Measurements from ENCODE around the gene NUDT14.
A peak's percentile ranks its signal among the peaks of the same experiment; 100 is the strongest.

The NUDT14 gene

DNA sequence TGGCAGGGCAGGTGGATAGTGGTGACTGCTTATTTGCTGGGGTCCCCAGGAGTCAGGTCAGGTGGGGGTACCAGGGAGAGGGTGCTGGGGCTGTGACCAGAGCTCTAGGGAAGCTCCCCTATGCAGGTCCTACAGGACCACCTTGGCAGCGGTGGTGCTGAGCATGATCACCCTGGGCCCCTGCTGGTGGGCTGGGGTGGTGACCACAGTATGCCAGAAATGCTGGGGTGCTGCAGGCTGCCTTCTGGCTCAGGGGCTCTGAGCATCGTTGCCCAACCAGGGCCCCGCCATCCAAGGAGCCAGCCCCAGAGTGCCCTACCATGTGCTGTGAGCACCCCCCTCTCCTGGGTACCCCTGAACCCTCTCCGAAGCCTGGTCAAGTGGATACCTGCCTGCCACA is 17.5 kb upstream of the NUDT14 start:
- DNase-seq (ENCODE audit: low read depth): no peak

- DNase-seq (ENCODE audit: low read depth): peak; percentile 10
Observed at GRCh38 chr14:105197211-105197641, 16.1 kb upstream of the NUDT14 start.

- DNase-seq (ENCODE audit: low read depth): no peak
Observed at GRCh38 chr14:105196265-105196960, 15.3 kb upstream of the NUDT14 start.

- no peak for DNase-seq (ENCODE audit: low read depth)
Observed at GRCh38 chr14:105195522-105196264, 14.6 kb upstream of the NUDT14 start.

DNA sequence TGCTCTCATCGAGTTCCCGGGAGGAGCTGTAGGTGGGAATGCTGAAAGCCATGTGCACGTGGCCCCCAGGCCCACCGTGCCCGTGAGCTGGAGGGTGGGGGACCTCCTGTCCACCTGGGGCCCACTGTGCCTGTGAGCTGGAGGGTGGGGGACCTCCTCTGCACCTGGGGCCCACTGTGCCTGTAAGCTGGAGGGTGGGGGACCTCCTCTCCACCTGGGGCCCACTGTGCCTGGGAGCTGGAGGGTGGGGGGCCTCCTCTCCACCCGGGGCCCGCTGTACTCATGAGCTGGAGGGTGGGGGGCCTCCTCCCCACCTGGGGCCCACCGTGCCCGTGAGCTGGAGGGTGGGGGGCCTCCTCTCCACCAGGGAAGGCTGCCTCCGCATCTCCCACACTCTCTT is 13.9 kb upstream of the NUDT14 start:
- no peak for DNase-seq (ENCODE audit: low read depth)

DNA sequence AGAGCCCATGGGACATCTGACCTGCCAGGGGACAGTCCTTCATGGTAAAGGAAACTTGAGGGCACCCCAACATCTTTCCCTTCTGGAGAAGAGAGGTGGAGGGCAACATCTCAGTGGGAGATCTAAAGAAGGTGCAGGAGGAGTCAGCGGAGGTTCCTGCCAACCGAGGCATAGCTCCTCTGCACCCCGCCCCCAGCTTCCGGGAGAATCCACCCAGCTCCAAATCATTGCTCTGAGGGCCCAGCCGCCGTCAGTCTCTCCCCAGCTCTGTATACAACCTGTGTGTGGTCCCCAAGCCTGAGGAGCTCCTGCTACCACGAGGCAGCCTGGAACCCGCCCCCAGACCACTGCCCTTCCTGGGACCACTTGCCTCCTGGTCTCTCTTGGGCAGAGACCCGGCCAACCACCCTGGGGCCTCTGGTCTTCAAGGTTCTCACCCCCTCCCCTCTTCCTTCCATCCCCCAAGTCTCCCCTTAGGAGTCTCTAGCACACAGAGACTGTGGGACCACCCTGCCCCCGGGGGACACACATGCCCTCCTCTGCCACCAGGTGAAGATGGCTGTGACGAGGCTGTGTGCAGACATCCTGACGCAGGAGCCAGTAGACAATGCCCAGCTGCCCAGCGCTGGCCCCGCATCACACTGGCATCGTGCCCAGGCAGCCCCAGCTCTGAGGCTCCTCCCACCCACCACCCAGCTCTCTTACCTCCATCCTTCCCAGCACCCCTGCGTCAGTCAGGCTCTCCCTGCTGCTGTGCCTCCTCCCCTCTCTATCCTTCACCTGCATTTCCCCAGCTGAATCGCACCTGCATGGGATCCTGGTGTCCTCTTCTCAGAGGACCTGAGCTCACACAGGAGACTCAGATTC is 13.0 kb upstream of the NUDT14 start:
- DNase-seq (ENCODE audit: low read depth): no peak

DNA sequence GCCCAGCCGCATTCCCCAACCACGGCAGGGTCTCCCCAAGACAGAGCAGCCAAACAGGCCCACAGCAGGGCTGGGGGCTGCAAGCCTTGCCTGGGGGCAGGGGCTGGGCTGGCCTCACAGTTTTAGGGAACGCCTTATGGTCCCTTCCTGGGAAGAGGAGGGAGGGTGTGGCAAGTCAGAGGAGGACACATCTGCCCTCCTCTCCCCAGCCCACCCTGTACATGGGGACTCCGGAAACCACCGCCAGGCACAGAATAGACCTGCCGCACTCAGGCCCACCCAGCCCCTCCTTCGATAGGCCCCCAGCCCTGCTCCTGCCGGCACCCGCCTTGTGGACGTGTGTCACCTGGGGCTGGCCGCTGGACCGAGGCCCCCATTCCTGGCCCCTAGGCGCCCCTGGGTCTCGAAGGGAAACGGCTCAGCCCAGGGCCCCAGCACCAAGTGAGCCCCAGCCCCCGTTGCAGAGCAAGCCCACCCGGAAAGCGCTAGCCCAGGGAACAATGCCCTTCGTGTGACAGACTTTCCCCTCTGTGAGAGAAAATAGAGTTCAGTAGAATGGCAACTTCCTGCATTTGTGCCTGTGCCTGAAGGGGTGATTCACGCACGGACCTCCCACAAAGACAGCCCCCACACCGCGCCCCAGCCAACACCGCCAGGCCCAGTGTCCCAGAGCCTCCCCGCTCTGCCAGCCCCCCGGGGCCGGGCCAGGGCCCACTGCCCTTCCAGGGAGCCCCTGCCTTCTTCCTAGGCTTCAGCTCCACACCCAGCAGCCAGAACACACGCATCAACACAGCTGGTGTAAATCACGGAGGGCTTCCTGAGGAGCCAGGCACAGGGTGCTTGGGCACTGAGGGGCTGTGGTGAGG is 12.0 kb upstream of the NUDT14 start:
- DNase-seq (ENCODE audit: low read depth): no peak

- no peak for DNase-seq (ENCODE audit: low read depth)
Observed at GRCh38 chr14:105187935-105188524, 6.9 kb upstream of the NUDT14 start.

- DNase-seq (ENCODE audit: low read depth): no peak
Observed at GRCh38 chr14:105187116-105187515, 6.0 kb upstream of the NUDT14 start.

DNA sequence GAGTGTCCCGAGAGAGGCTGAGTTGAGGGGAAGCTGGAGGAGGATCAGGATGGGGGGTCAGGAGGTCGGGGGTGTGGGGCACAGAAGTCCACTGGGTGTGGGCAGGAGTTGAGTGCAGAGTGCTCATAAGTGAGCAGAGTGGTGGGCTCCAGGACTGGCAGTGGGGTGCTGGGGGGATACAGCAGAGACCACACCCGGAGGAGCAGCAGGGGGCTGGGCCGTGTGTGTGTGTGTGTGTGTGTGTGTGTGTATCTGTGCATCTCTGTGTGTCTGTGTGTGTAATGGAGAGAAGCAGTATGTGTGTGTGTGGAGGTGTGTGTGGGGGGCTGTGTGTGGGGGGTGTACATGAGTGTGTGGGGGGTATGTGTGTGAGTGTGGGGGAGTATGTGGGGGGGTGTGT is 4.9 kb upstream of the NUDT14 start:
- no peak for DNase-seq (ENCODE audit: low read depth)

GRCh38 chr14:105185001-105185400 is 3.9 kb upstream of the NUDT14 start:
- no peak for DNase-seq (ENCODE audit: low read depth)

DNA sequence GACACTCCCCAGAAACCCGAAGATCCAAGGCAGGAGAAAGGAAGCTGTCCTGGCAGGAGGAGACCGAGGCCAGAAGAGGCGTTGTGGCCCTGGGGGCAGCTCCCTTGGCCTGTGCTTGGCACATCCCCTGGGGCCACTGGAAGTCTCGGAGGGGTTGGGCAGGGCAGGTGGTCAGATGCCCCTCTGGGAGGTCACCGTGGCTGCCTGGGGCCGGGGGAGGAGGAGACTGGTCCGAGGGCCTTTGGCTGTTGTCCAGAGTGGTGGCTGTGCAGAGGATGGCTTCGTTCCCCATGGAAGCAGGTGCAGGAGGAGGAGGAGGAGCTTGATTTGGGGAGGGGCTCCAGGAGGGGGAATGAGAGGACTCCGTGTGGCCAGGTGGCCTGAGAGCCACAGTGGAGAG is 3.3 kb upstream of the NUDT14 start:
- DNase-seq (ENCODE audit: low read depth): no peak

- DNase-seq (ENCODE audit: low read depth): no peak
Observed at GRCh38 chr14:105182296-105183020, 1.3 kb upstream of the NUDT14 start.

DNA sequence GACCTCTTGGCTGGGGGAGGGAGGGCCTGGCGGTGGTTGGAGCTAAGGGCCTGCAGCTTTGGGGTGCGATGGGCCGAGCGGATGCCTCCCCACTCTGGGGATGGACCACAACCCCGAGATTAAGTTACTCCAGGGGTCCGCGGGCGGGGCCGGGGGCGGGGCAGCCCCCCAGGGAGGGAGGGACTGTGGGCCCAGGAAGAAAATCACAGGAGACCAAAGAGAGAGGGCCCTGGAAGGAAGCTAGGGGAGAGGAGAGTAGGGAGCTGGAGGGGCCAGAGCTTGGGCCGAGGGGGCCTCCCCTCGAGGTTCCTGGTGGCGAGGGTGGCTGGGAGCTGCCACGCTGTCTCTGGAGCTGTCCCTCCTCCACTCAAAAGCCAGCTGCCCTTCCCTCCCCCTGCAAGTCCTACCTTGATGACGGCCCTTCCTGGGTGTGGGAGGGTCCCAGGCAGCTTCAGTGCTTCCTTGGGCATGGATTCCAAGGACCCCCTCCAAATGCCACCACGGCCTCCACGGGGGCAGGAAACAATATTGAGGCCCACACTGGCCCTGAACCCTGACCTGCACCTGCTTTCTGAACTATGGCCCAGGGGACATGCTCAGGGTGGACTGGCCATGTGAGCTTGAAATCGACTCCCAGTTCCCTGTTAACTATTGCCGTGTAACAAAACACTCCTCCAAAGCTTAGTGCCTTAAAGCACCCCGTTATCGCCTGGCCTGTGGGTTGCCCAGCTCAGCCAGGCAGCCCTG is 610 bp upstream of the NUDT14 start:
- no peak for DNase-seq (ENCODE audit: low read depth)

DNA sequence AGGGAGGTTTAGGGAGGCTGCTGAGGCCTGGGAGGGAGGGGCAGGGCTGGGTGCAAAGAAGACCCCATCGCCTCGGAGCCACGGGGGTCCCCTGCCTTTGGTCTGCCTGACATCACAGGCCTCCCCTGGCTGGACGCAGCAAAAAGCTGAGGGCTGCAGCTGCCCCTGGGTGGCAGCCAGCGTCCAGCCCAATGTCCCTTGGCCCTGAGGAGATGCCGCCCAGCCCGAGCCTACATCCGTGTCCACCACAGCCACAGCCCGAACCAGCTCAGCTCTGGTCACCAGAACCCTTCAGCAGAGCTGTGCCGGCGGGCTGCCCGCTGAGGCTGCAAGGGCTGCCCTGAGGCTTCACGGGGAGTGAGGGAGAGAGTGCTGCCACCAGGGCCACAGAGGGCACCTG is 1.9 kb downstream of the NUDT14 start:
- no peak for DNase-seq (ENCODE audit: low read depth)

GRCh38 chr14:105178868-105179140 is 2.3 kb downstream of the NUDT14 start:
- DNase-seq (ENCODE audit: low read depth): no peak

DNA sequence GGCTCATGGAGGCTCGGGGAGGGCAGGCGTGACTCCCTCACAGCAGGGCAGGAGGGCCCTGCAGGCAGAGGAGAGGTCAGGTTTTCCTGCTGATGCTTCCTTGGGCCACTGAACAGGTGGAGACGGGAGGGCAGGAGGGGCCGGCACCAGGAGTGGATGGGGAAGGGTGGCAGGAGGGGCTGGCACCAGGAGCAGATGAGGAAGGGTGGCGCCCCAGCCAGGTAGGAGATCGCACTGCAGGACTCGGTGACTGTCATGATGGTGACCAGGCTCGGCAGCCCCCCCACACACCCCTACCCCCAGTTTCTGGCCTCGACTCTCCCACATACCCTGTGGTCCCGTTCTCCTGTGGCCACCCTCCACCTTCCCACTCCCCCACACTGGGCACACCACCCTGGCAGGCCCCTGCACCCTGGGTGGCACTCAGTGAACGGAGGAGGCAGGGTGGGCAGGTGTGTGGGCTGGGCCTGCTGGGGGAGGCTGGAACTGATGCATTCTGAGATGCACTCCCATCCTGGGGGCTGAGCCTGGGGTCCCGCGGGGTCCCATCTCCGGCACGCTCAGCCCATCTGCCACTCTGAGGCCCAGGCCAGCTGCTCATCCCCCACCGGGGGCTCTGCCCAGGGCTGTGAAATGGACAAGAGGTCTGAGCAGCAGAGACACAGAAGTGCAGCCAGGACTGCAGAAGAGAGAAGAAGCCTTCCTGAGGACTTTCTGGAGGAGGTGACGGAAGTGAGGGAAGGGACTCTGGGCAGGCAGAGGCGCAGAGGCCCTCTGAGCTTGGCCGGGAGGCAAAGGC is 2.8 kb downstream of the NUDT14 start:
- DNase-seq (ENCODE audit: low read depth): no peak

DNA sequence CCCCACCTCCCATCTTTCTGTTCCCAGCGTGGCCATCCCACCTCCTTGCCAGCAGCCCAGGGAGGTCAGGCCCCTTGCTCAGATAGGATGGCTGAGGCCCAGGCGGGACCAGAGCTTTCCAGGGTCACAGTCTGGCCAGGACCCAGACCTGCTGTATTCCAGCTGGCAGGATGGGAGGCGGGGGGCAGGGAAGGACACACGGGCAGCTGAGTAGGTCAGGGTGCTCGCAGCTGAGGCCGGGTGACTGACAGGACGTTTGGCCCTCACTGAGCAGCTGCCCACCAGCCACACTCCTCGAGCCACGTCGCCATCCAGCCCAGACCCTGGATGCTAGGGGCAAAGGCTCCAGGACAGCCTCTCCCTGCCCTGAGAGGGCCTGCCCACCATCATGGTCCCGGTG is 4.0 kb downstream of the NUDT14 start:
- no peak for DNase-seq (ENCODE audit: low read depth)

DNA sequence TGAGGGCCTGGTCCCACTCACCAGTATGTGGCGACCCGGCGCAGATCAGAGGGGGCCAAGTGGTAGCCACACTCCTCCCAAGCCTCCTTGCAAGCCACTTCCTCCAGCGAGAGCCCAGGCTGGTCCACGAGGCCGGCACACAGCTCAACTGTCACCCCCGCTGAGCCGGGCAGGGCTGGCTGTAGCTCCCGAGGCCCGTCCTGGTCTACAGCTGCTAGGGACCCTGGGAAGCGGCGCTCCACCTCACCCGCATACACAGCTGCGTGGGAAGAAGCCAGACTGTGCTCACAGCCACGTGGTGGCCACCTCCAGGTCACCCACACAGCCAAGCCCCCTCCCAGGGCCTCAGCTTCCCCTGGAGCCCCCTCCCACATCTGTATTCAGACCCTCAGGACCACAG is 4.6 kb downstream of the NUDT14 start:
- no peak for DNase-seq (ENCODE audit: low read depth)
